ENCODE measurements around the gene WEE1. TPM values are rescaled to one million over a fixed set of nuclear protein-coding genes. Genes with fewer than 3 reads are reported as not detected.

The WEE1 gene
- total RNA-seq, 2 donors from 2014 or later: 31.0 to 33.1 TPM

GRCh38 chr11:9624448-9624847 is 51.0 kb downstream of the WEE1 start:
- Histone ChIP-seq H3K27ac (no peak overlapping the region), H3K36me3 (no peaks in the 10 kb centered on the region), H3K4me1 (replicated peaks) (no peaks in the 10 kb centered on the region), H3K9me3 (no peaks in the 10 kb centered on the region), H3K27me3 (replicated peaks; ENCODE audit: insufficient read depth) (no peaks in the 10 kb centered on the region), H3K4me3 (no peak overlapping the region)
- intact Hi-C loops (cut with DNase I): no loop called here
- no peak for DNase-seq (ENCODE audit: low spot score)
- TF ChIP-seq CTCF (IDR thresholded peaks at IDR 0.05): no peak
- no peak for TF ChIP-seq POLR2A (IDR thresholded peaks at IDR 0.05)
- no peak for TF ChIP-seq POLR2AphosphoS5 (IDR thresholded peaks at IDR 0.05)

- 48% methylated on average over 6 of the region's 6 CpGs for WGBS
- Histone ChIP-seq H3K9me3 (no peaks in the 10 kb centered on the region), H3K27me3 (replicated peaks; ENCODE audit: insufficient read depth) (no peaks in the 10 kb centered on the region), H3K4me3 (no peak overlapping the region), H3K27ac (no peak overlapping the region), H3K36me3 (no peaks in the 10 kb centered on the region), H3K4me1 (replicated peaks) (no peaks in the 10 kb centered on the region)
- peak; percentile 28 for DNase-seq (ENCODE audit: low spot score)
- intact Hi-C loops (cut with DNase I): no loop called here
- TF ChIP-seq CTCF (IDR thresholded peaks at IDR 0.05) (no peak), POLR2A (IDR thresholded peaks at IDR 0.05) (no peak), POLR2AphosphoS5 (IDR thresholded peaks at IDR 0.05) (no peak)
These were observed 51.7 kb downstream of the WEE1 start for GRCh38 chr11:9625162-9625561.

GRCh38 chr11:9625728-9626127 is 52.3 kb downstream of the WEE1 start:
- Histone ChIP-seq H3K27ac (no peak overlapping the region), H3K36me3 (no peaks in the 10 kb centered on the region), H3K4me1 (replicated peaks) (no peaks in the 10 kb centered on the region), H3K4me3 (no peak overlapping the region), H3K9me3 (no peaks in the 10 kb centered on the region), H3K27me3 (replicated peaks; ENCODE audit: insufficient read depth) (no peaks in the 10 kb centered on the region)
- no peak for DNase-seq (ENCODE audit: low spot score)
- intact Hi-C loops (cut with DNase I): no loop called here
- TF ChIP-seq POLR2A (IDR thresholded peaks at IDR 0.05): no peak
- TF ChIP-seq CTCF (IDR thresholded peaks at IDR 0.05): no peak
- TF ChIP-seq POLR2AphosphoS5 (IDR thresholded peaks at IDR 0.05): no peak
- WGBS: 74% methylated on average over 3 of the region's 3 CpGs

- no peaks in the 10 kb centered on the region for H3K4me1 ChIP-seq (replicated peaks)
- H3K36me3 ChIP-seq: no peaks in the 10 kb centered on the region
- no peaks in the 10 kb centered on the region for H3K27me3 ChIP-seq (replicated peaks; ENCODE audit: insufficient read depth)
- DNase-seq (ENCODE audit: low spot score): no peak
- WGBS: 78% methylated on average over 12 of the region's 12 CpGs
- TF ChIP-seq CTCF (IDR thresholded peaks at IDR 0.05) (no peak), POLR2AphosphoS5 (IDR thresholded peaks at IDR 0.05) (no peak), POLR2A (IDR thresholded peaks at IDR 0.05) (no peak)
- H3K9me3 ChIP-seq: no peaks in the 10 kb centered on the region
- no peak overlapping the region for H3K4me3 ChIP-seq
- no peak overlapping the region for H3K27ac ChIP-seq
- intact Hi-C loops (cut with DNase I): no loop called here
These were observed 53.3 kb downstream of the WEE1 start for GRCh38 chr11:9626496-9627394.

GRCh38 chr11:9629064-9629463 is 55.6 kb downstream of the WEE1 start:
- intact Hi-C loops (cut with DNase I): no loop called here
- H3K27me3 ChIP-seq (replicated peaks; ENCODE audit: insufficient read depth): no peaks in the 10 kb centered on the region
- no peak overlapping the region for H3K27ac ChIP-seq
- H3K9me3 ChIP-seq: no peaks in the 10 kb centered on the region
- H3K36me3 ChIP-seq: no peaks in the 10 kb centered on the region
- H3K4me1 ChIP-seq (replicated peaks): no peaks in the 10 kb centered on the region
- 83% methylated on average over 6 of the region's 6 CpGs for WGBS
- DNase-seq (ENCODE audit: low spot score): no peak
- no peak overlapping the region for H3K4me3 ChIP-seq
- TF ChIP-seq POLR2A (IDR thresholded peaks at IDR 0.05) (no peak), CTCF (IDR thresholded peaks at IDR 0.05) (no peak), POLR2AphosphoS5 (IDR thresholded peaks at IDR 0.05) (no peak)
